NCI-H526 (cell line): ENCODE results near the gene IRX1.

ENCODE experiments used
- DNase-seq, 2 experiments: peaks; one replicate each; lab custom pipeline; 2025; lab: John Stamatoyannopoulos, UW

The IRX1 gene

DNA sequence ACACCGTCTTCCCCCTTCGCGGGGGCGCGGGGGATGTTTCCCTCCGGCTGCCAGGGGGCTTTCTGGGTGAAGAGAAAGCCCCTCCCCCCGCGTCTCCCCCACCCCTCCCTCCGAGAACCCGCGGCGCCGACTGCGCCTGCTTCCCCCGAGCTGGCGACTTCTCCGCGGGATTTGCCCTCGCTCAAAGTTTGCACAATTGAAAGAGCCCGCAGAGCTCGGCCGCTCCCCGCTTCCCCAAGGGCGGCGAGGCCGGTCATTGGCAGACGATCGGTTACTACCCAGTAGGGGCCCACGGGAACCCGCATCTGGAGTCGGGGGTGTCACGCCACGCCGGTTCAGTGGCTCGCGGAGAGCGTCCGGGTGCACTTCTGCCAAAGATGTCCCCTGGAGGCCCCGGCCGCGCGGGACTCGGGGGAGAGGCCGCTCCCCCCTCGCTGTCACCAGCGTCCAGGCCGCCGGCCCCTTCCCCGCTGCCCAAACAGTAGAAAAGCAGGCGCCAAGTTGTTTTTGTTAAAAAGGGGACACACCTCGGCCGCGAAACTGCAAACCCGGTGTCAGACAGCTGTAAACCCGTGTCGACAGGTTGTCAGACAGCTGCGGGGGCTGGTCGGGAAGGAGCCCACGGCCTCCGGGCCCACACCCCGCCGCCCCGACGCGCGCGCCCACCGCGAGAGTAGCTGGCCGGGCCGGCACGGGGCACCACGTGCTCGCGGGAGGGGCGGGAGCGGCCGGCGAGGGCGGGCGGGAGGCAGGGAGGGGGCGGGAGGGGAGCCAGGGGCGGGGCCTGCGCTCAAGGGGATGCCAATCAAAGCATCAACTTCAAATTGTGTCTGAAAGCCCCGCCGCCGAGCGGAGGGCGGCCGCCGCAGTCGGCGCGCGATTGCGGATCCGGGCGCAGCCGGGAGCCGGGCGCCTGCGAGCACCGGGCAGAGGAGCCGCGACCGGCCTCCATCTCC, at the start of gene IRX1:
Gene IRX1 (plus strand): TSS at position 827 of the 956 bp plus-strand sequence. CDS start 274 bp downstream, outside the sequence.
- peak; percentile 56 to 91 for DNase-seq

DNA sequence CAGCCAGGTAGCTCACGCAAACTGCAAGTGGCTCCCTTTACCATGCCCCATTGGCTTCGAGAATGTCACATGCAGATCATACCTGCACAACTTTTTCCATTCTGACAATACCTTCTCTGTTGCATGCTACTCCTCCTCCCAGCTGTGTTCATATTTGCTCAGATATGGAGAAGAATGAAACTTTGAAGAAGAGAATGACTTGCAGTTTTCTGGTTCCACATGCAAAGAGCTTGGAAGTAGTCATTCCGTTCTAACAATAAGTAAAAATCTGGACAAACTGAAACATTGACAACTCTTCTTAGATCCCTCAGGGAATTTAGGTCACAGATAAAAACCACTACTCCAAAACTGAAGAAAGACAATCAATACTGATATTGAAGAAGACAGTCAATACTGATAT, 49.6 kb upstream of the IRX1 start:
- no peak for DNase-seq

DNA sequence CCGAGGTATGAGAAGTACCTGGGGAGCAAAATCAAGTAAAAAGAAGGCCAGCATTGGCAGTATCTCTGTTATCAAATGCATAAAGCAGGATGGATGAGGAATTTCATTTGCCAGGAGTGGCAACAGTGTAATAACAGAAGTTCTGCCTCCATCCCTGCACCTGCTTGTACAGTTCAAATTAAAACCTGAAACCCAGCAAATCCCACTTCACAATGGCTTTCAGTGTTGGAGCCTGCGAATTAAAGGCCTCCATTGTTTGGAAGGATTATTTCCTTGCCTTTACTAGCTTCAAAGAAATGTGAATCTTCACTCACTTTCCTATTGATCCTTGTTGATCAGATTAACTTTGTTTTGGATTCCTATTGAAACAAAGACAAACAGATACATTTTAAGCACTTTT, 31.5 kb upstream of the IRX1 start:
- DNase-seq: peak in 1 of 2 experiments; percentile 23

DNA sequence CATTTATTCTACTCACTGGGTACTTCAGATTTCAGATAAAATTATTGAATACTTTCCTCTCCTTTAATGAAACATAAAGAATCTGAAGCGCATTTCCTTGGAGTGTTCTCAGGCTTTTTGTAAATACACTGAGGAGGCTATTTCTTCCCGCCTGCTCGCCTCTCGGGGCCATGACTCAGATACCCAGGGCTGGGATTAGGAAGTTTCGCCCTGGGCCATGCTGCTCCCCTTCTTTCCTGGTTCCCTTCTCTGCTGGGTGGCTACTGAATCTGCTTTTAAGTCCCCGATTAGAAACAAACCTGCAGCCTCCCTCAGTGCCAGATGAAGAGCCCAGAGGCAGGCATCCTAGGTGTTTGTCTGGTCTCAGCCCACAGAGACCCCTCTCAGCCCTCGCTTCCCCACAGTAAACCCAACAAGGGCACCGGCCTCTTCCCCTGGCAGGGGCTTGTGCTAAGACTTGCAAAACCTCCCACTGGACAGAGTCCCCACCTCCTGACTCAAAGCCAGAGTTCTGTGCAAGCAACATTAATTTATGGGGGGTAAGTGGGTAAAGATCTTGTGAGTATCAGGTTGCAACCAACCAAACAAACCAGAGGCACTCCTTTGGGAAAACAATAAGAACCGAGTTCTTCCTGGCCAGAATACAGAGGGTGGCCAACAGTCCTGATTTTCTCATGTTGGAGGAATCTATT, 30.7 kb upstream of the IRX1 start:
- no peak for DNase-seq

DNA sequence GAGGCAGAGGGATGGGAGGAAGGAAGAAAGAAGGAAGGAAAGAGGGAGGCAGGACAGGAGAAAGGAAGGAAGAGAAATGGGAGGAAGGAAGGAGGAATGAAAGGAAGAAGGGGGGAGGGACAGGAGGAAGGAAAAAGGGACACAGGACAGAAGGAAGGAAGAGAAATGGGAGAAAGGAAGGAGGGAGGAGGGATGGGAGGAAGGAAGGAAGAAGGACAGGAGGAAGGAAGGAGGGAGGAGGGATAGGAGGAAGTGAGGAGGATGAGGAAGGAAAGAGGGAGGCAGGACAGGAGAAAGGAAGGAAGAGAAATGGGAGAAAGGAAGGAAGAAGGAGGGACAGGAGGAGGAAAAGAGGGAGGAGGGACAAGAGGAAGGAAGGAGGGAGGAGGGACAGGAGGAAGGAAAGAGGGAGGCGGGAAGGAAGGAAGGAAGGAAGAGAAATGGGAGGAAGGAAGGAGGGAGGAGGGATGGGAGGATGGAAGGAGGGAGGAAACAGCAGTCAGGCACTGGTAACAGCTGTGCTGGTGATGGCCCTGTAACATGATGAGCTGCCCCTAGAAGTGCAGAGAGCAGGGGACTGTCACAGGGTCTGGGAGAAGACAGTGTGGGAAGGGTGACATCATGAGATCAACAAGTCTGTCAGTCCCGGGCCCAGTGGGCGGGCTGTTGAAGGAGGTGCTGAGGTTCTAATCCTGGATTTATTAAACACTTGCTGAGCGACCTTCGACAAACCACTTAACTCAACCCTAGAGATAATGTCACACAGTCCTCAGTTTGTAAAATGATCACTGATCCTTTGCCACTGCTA, 10.7 kb upstream of the IRX1 start:
- no peak for DNase-seq

DNA sequence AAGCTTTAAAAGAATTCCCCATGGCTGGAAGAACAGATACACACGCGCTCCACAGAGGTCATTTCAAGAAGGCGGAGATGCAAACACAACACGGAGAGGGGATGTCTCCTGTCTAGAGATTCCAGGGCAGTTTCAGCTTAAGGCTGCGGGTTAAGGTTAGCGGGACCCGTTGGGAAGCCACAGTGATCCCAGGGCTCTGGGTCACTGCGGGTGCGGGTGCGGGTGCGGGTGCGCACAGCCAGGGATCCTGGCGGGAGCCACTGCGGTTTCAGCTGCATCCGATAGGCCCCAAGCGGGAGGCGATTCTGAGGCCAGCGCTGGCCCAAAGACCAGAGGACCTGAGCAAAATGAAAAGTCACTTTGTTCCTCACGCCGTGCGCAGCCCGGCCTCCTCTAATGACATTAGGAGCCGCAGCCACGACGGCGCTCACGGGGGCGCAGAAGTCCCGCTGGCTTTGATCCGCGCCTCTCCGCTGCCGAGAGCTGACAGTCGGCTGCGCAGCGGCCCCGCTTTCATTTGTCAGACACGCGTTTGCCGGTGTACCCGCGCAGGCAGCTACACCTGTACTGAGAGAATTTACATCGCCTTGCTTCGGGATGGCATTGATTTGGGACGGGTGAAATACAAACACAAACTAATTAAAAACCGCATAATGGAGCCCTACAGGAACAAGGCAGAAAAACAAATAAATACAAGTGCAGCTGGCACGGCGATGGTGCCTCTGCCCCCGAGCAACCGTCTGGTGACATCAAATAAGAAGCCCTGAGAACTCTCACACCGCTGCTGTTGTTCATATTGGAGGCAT, 5.3 kb upstream of the IRX1 start:
- peak; percentile 77 to 82 for DNase-seq

DNA sequence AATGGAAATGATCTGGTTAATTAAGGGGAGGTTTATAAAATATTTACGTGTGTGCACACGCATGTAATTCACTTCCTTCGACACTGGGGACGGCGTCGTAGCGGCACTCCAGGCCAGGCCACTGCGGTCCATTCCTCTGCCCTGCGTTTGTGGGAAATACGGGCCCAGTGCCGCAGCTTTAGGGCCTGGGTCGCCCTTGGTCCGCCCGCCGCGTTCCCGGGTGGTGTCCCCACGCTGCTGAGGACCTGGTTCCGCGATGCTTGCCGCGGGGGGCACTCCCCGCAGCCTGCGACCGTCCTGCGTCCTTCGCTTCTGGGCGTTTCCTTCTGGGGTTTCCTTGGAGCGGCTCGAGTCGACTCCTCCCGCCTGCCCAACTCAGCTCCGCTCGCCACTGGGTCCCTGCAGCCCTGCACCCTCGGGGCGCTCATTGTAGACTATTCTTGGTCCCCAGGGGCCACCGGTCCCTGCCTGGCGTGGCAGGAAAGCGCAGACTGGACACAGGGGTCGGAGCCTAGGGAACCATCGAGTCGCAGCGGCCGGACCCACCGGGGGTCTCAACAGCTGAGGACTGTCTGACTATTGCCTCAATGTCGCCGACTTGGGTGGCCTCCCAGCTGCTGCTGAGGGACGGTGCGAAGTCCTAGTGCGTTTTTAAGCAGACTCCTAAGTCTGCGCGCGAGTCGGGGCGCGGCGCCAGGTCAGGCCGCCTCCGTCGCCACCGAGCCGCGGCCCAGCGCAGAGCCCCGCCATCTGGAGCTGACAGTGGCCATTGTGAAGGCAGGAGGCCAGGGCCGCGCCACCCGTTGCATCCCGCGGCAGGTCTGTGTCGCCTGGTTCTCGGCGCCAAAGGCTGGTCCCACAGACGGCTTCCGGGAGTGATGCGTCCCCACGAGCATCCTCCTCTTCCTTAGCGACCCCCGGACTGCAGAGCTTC, 4.4 kb upstream of the IRX1 start:
- DNase-seq: peak in 1 of 2 experiments; percentile 69

GRCh38 chr5:3592298-3592697, 3.3 kb upstream of the IRX1 start:
- no peak for DNase-seq

- DNase-seq: peak in 1 of 2 experiments; percentile 41
These were observed 1.7 kb upstream of the IRX1 start for GRCh38 chr5:3593771-3594509.

DNA sequence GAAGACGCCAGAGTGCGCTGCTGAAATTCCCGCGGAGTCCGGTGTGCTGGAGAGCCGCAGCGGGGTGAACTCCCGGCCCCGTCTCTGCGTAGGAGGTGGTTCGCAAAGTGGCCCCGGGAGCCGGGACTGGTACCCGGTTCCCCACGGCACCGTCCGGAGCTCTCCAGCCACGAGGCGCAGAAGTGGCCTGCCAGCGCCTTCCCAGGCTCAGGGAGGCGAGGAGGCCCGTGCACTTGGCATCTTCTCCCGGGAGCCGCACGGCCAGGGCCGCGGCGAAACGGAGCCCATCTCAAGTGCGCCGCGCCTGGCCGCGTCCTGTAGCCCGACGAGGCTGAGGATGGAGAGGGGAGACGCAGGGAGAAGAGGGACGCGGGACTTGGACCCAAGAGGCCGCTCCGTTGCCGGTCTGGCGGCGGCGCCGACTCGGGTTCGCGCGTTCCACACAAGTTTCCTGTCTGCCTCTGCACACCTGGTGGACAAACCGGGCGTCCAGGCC, 1.1 kb upstream of the IRX1 start:
- DNase-seq: peak; percentile 56 to 87

- peak in 1 of 2 experiments; percentile 61 for DNase-seq
These were observed 711 bp downstream of the IRX1 start for GRCh38 chr5:3596261-3596825.

DNA sequence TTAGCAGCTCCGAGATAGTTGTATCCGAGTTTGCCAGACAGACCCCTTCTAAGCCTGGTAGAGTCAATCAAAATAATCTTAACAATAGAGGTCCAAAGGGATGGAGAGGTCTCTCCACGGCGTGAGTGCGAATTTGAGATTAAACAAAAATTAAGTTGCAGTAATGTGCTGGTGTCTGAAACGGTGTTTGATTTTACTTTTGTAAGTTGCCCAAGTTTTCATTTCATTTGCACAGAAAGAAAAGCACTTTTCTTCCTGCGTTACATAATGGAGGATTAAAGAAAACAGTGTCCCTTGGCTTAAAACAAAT, 1.2 kb downstream of the IRX1 start:
- no peak for DNase-seq

DNA sequence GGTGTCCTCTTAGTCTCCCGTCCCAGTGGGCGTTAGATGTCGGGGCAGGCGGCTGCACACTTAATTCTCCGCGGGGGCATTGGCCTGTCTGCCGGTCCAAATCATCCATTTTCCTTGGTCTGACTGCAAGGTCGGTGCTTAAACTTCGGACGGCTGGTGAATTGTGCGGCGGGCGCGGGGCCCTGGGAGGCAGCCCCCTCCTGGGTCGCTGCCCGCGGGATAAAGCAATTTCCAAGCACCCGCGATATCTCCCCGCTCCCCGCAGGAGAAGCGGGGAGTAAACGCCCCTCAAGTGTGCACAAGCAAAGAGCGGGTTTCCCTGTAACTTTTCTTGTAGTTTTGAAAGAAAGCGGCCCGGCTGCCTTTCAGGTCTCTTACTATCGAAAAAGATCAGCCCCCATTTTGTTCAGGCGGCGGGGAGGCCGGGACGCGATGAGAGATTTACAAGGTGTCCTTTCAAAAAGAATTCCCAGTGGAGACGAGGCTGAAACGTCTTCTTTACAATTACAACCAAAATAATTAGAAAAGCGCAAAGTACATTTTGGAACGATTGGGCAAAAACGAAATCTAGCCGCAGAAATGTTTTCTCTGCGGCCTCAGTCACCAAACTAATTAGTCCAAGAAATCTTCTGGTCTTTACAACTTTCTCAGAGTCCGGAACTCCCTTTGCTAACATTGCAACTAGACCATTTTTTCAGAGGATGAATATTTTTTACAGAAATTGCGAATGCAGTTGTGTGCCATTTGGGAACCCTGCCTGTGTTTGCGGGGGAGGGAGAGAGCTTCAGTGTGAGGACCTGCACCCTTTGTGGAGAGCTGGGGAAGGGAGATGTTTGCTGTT, 1.8 kb downstream of the IRX1 start:
- DNase-seq: peak in 1 of 2 experiments; percentile 67

DNA sequence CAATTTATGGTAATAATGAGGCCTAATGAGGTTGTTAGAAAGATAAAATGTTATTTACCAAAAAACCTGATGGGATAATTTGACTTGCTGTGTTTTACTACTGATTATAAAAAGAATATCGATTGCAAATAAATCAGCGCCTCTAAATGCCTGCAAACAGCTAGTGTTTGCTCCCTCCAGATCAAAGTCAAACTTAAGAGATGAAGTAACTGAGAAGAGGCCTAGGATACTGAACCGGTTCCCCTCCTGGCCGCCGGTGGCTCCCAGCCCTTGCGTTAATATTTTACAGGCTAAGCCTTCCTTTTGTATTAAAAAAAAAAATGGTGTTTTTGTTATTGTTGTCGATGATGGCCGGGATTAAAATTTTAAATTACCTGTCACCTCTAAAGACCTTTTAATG, 2.6 kb downstream of the IRX1 start:
- peak in 1 of 2 experiments; percentile 37 for DNase-seq

DNA sequence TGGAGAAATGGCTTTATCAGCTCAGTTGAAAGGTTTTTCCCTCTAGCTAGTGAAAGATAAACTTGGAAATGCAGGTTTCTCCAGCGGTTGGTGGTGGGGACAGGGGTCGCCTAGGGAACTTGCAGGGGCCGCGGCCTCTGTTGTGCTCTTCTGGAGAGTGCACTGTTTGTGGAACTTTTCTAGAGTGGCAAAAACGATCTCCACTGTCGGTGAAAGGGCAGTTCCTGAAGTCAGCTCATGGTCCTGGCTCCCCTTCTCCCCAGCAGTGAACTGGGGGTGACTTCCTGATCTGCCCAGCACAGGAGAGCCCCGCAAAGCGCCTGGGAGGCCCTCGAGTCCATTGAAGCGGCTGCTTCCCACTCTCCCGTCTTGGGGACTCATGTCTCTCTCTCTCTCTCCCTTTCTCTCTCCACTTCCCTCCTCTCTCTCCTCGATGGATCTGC, 3.2 kb downstream of the IRX1 start:
- DNase-seq: no peak

DNA sequence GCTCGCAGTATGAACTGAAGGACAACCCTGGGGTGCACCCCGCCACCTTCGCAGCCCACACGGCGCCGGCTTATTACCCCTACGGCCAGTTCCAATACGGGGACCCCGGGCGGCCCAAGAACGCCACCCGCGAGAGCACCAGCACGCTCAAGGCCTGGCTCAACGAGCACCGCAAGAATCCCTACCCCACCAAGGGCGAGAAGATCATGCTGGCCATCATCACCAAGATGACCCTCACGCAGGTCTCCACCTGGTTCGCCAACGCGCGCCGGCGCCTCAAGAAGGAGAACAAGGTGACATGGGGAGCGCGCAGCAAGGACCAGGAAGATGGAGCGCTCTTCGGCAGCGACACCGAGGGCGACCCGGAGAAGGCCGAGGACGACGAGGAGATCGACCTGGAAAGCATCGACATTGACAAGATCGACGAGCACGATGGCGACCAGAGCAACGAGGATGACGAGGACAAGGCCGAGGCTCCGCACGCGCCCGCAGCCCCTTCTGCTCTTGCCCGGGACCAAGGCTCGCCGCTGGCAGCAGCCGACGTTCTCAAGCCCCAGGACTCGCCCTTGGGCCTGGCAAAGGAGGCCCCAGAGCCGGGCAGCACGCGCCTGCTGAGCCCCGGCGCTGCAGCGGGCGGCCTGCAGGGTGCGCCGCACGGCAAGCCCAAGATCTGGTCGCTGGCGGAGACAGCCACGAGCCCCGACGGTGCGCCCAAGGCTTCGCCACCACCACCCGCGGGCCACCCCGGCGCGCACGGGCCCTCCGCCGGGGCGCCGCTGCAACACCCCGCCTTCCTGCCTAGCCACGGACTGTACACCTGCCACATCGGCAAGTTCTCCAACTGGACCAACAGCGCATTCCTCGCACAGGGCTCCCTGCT, 3.8 kb downstream of the IRX1 start:
- no peak for DNase-seq
